ENCODE data around the gene KCNK3. TPM values are rescaled to one million over a fixed set of nuclear protein-coding genes. Genes with fewer than 3 reads are reported as not detected.
A peak's percentile ranks its signal among the peaks of the same experiment; 100 is the strongest.
"Not testable (repeated sequence)": the region's sequence is repeated elsewhere in the genome, so short reads cannot be mapped to it uniquely, and the experiment has no call there.

Gene KCNK3
- total RNA-seq, 1 experiment from 2014 or later, result 1.1 TPM

DNA sequence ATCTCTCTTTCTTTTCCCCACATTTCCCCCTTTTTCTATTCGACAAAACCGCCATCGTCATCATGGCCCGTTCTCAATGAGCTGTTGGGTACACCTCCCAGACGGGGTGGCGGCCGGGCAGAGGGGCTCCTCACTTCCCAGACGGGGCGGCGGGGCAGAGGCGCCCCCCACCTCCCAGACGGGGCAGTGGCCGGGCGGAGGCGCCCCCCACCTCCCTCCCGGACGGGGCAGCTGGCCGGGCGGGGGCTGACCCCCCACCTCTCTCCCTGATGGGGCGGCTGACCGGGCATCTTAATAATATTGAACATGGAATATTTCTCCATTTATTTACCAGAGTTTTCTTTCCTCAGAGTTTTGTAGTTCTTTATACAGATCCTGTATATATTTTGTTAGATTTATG lies 27.2 kb upstream of the KCNK3 start:
- not testable (repeated sequence) for DNase-seq (ENCODE audit: low read depth)

DNA sequence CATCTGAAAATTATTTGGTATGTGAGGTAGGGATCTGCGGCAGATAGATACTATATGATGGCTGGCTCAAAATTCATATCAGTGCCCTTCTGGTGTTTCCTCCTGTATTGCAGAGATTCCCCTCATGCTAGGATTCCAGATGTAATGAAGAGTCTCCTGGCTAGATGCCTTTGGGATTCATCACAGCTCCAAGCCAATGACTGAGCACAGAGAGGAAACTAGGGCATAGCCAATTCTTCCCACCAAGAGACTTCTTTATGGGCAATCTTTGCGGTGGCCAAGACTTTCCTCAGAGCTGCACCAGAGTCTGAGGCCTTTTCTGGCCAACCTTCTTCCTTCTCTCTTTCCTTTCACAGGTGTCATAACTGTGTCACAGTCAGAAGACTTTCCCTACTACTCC lies 25.9 kb upstream of the KCNK3 start:
- peak; percentile 51 for DNase-seq (ENCODE audit: low read depth)

DNA sequence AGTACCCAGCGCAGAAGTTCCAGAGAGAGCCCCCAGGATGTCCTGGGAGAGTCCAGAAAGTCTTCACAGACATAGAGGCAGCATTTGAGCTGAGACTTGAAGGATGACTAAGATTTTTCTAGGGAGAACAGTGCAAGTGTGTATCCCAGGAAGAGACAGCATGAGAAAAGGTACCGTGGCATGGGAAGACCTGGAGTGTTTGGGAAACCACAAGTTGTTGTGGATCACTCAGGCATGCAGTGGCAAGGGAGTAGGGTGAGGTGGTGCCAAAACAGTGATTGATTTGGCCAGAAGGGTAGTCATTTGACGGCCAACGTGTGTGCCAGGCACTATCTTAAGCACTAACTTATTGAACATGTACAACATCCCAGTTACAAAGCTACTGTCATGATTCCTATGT lies 24.5 kb upstream of the KCNK3 start:
- DNase-seq (ENCODE audit: low read depth), result no peak

DNA sequence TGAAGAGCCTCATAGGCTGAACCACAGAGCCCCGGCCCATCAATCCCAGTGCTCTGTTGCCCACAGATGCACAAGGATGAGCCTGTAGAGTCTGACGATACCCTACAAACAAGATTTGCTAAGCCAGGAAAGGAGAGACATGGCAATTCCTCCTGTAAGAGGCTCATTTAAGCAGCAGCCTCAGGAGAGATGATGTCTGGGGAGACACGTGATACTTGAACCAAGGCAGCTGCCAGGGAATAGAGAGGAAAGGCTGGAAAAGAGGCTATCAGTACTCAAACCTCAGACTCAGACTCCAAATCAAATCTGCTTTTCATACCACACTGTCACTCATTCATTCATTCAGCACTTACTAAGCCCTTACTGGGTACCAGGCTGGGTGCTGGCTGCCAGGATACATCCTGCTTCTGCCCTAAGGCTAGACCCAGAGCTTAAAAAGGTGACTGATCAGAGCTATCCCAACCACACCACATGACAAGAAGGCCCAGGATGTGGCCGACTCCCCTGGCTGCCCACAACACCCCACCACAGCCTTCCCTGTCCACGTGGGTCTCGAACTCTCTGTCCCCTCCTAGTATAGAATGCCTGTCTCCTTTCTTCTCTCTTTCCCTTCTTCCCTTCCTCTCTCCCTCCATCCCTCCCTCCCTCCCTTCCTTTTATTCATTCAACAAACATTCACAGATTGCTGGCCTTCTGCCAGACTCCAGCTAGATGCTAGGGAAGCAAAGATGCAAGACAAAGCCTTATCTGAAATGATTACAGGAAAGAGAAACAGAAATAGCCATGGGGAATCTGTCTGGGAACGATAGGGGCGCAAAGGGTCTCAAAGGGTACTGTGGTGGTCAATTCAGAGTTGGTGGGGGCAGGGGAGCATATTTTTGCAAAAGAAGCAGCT lies 23.4 kb upstream of the KCNK3 start:
- DNase-seq (ENCODE audit: low read depth), result peak; percentile 54

DNA sequence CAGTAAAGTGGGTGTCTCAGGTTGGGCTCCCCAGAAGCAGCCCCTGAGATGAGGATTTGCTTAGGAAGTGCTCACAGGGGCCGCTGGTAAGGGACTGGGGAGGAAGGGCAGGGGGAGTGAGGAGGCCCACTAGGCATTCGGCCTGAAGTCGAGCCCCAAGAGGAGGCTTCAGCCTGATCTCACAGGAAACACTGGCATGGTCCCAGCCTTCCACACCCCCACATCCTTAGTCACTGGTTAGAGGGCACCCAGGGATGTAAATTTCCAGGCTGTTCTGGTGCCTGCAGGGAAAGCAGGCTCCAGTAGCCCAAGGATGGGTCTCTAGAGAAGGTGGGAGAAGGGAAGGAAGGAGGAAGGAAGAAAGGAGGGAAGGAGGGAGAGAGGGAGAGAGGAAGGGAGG lies 22.4 kb upstream of the KCNK3 start:
- peak; percentile 54 for DNase-seq (ENCODE audit: low read depth)

DNA sequence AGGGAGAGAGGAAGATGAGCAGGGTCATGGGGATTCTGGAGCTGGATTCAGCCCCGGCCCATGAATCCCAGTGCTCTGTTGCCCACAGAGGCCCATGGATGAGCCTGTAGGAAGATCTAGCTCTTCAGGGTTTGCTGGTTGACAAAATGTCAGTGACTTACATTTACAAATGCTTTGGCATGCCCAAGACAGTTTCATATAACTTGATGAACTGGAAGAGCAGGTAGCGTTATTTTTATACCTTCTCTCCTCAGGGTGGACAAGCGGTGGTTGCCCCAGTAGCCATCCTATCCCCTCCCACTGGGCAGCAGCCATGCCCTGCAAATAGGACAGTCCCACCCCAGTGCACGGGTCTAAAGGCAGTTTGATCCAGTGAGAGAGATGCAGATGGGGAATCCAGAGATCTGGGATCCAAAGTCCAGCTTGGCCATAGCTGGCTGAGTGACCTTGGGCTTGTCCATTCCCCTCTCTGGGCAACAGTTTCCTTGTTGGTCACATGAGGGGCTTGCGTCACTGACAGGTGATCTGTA lies 21.5 kb upstream of the KCNK3 start:
- DNase-seq (ENCODE audit: low read depth), result no peak

DNA sequence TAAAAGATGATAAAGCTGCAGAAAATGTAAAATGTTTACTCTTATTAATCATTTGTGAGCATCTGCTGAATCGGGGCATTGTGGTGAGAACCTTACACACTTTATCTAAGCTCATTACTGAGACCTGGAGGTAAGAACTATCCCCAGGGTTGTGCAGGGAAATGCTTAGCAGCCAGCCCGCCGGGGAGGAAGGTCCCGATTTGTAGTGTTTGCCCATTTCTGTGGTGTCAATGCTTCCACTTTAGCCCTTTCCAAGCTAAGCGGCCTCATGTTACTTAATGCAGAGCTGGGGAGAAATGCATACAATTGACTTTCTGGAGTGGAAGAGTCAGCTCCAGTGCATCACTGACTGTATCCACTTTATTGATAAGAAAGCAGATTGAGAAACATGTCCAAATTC lies 20.8 kb upstream of the KCNK3 start:
- no peak for DNase-seq (ENCODE audit: low read depth)

DNA sequence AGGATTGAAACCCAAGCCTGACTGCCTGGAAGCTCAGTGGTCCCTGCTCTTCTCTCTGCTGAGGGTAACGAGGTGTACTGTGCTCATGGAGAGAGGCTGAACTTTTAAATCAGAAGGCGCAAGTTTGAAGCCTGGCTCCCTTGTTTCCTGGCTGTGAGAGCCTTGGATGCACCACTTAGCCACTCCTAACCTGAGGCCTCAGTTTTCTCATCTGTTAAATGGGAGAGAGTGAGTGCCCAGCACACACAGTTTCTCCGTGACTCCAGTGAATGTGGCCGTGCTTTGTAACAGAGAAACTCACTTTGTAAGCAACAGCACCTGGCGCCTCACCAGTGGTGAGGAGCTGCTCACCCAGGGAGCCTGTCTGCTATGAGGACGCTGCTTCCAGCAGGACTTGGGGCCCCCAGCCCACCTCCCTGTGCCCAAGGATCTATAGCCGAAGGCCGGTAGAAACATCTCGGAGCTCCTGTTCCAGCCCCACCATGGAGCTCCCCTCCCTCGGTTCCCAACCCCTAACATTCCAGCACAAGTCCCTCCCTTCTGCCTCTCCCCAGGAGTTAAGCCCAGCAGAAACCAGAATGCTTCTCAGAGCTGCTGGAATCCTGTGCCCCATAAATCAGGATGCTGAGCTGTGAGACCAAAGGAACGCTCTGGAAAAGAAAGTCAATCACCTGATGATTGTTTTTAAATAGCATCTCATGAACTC lies 20.3 kb upstream of the KCNK3 start:
- no peak for DNase-seq (ENCODE audit: low read depth)

DNA sequence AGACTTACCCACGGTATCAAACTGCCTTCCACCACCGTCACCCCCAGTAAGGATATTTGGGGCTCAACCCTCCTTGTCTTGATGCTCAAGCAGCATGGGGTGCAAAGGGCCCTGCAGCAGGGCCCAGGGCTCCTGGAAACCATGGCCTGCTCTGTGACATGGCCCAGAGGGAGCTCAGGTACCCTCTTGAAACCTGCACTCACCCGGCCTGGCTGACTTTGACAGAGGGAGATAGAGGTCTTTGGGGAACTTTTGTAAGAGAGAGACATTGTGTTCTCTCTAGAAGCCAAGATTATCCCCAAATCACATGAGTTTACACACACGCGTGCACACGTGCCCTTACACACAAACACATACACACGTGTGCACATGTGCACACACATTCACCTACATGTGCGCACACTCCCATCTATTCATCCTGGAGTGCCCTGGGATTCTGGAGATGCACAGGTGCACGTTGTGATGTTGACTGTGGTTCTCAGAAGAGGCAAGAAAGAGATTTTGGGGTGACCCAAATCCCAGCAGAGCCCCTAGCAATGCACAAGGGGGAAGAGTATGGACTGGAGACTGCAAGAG lies 19.6 kb upstream of the KCNK3 start:
- DNase-seq (ENCODE audit: low read depth), result no peak

DNA sequence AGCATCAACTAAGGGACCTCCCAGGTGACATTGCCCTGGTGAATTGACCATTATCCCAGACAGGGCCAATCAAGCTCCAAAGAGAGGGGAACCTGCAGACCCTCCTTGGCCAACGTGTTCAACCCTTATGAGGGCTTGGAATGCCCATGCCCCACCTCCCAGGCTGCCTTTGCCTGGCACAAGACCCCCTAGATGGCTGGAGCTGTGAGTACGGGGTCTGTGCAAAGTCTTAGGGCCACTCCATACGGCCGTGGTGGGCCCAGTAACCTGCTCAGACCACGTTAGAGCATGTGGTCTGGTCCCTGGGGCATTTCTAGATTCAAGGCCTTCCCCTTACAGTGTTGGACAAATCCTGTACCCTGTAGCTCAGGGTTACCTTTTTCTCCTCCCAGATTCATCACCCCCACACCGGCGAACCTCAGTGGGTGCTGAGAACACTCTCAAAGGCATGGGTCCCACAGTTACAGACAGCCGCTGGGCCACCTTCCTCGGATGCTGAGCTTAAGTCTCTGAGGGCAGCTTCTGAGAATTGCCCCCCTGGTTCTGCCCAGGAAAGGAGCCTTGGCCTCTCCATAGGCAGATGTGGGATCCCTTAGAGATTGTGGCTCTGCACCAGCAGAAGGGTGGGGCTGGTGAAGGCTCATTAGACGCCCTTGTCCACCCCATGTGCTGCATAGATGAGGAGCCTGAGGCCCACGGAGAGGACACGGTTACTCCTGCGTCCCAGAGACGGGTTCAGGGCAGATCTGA lies 18.3 kb upstream of the KCNK3 start:
- no peak for DNase-seq (ENCODE audit: low read depth)

DNA sequence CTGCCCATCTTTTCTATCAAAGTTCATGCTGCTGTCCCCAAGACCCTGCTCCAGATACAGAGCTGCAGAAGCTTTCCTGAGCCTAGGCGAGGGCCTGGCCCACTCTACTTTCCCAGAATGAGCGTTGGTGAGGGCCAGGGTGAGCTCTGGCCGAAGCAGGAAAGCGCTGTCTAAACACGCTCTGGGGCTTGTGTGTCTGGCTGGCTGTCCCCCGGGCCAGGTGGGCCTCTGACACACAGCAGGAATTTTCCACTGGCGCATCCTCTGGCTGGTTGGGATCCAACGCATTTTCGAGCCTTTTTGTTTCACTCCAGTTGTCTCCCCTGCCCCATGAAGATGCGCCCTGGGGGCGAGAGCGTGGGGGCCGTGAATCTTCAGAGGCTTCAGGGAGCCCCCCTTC lies 17.8 kb upstream of the KCNK3 start:
- DNase-seq (ENCODE audit: low read depth), result no peak

DNA sequence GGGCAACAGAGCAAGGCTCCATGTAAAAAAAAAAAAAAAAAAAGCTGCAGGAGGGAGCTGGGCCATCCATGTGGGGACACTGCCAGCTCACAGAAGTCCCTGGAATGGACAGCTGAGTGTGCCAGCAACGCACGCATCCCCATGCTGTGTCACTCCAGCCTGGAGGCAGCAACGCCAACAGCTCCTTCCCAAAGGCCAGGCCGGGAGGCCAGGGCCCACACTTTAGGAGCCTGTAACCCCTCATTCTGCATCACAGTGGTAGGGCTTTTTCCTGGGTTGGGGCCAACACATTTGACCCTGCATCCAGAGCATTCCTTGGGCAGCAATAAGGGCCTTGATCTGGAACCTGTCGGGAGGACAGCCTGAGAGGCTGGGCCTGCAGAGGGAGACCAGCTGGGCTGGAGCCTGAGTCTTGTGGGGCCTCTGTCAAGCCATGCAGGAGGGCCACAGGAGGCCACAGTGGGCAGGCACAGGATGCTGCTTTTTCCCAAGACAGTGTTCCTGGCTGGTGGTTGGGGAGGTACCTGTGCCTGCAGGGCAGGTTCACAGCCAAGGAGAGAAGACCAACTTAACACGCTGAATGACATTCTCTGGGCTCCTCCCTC lies 16.8 kb upstream of the KCNK3 start:
- DNase-seq (ENCODE audit: low read depth), result no peak

DNA sequence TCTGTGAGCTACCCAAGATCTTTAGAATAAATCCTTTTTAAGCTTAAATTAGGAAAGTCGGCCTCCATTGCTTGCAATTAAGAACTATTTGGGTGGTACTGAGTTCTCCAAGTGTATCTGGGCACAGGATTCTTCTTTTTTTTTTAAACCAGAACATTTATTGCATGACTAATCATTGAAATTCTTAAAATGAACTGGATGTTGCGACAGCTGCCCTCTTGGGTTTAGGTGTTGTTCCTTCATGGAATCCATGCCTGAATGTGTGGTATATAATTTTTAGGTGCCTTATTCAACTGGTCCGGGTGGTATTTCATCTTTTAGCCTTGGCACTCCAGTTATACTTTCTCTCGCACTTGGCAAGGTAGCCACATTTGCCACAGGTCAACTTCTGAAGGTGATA lies 14.5 kb upstream of the KCNK3 start:
- DNase-seq (ENCODE audit: low read depth), result no peak

DNA sequence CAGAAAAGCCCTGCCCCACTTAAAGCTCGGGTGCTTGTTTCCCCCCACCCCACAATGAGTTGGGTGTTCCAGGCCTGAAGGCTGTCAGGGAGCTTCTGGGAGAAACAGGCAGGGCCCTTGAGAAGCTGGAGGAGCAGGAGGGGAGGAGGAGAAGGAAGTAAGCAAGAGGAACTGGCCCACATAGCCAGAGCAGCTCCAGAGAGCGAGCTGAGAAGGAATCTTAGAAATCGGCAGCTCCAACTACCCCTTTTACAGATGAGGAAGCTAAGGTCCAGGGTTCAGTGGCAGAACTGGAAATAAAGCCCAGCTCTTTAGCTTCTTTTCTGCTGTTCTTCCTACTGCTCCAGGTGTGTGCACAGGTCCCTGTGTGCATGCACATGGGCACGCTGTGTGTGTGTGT lies 12.7 kb upstream of the KCNK3 start:
- DNase-seq (ENCODE audit: low read depth), result no peak

DNA sequence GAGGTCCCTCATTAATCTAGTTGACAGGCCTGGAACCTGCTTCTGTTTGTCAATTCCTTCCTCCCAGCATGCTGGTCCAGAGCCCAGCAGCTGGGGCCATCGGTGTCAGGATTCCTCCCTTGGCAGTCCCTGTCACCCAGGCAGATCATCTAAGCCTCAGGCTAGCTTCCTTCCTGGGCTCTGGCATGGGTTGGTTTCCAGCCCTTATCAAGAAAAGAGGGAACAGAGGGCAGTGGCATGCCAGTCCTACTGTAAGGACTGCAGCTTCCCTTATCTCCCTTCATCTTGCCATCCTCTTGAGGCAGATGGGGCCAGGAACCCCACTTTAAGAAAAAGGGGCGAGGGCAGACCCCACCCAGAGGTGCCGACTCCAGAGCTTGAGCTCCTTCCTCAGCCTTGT lies 10.9 kb upstream of the KCNK3 start:
- DNase-seq (ENCODE audit: low read depth), result no peak

DNA sequence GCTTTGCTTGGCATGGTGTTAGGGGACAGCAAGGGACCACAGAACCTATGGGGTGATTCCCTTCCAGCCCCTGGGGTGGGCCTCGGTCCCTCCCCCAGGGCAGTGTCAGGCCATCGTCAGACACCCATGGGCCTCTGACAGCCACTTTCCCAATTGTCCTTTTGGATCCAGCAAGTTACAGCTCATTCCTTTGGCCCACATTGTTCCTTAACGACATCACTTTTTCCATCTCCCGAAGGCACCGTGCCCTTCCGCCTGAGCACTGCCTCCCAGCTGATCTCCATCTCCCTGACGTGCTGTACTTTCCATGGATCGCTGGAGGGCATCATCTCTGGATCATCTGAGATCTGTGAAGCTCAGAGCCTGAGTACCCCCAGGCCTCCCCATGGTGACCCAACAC lies 10.4 kb upstream of the KCNK3 start:
- peak; percentile 37 for DNase-seq (ENCODE audit: low read depth)

DNA sequence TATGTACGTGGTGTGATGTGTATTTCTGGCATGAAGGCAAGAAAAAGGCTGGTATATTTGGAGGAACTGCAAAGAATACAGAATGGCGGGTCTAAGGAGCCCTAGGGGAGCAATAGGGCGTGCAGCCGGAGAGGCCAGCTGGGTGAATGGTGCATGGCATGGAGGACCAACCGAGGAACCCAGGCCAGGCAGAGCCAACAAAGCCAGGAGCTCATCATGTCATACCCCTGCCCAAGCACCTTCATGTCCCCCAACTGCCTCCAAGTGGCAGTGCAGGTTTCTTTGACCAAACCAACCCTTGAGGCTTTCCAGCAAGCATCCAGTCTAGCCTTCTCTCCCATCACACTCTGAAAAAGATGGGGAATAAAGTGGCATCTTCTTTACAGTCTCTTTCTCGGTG lies 8.9 kb upstream of the KCNK3 start:
- no peak for DNase-seq (ENCODE audit: low read depth)

DNA sequence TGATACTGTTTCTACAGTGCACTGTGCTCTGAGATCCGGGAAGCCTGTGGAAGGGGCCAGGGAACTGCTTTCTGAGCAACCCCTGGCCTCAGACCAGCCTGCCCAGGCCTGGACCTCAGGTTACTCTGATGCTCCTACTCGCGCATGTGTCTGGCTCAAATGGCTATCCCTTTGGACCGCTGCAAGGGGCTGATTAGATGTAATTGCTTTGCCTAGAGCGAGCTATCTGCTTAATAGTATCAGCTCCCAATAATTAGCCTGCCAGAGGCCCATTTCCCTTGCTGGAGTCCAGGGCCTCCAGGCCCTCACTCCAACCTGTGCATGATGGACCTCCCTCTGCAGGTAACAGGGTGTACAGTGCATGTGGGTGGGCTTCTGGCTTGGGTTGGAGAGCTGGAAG lies 7.2 kb upstream of the KCNK3 start:
- DNase-seq (ENCODE audit: low read depth), result no peak

DNA sequence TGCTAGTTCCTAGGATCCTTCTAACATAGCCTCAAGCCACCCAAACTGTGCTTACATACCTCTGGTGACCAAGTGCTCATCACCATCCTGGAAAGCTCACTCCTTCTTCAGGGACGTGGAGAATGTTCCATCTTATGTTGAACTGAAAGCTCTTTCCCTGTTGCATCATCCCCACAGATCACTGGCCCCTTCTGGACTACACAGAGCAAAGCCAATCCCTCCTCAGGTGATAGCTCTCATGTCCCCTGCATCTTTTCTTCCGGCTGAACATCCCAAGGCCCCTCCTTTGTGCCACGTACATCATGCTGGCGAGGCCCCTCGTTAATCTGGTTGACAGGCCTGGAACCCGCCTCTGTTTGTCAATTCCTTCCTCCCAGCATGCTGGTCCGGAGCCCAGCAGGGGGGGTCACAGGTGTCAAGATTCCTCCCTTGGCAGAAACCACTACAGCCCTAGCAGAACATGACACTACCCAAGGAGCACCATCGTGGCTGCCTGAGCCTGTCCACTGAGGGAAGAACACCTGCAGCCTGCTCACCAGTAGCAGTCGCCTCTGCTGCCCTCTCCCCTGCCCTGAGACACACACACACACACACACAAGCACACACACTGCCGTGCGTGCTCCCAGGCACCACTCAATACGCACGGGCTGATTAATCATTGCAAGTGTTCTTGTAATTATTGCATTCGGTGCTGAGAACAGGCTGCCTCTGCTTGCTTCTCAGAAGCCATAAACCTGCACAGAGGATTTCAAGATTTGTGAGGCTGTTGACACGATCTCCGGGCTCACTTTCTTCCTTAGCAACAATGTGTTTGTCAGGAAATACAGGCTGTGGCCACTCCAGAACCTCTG lies 6.3 kb upstream of the KCNK3 start:
- DNase-seq (ENCODE audit: low read depth), result no peak

DNA sequence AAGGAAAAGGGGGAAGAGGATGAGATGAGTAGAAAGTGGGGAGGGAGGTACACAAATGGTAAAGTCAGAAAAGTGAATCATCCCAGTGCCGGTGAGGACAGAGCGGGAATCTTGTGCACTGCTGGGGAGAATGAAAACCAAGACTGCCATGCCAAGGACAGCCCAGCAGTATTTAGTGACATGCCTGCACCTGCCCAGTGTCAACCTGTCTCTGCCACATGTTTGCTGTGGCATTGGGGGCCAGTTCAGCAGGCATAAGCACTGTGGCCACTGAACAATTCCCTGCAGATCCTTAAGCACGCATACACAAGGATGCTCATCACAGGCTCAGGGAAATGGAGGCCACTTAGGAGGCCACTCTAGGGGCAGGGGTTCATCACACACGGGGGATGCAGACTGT lies 5.2 kb upstream of the KCNK3 start:
- DNase-seq (ENCODE audit: low read depth), result no peak

DNA sequence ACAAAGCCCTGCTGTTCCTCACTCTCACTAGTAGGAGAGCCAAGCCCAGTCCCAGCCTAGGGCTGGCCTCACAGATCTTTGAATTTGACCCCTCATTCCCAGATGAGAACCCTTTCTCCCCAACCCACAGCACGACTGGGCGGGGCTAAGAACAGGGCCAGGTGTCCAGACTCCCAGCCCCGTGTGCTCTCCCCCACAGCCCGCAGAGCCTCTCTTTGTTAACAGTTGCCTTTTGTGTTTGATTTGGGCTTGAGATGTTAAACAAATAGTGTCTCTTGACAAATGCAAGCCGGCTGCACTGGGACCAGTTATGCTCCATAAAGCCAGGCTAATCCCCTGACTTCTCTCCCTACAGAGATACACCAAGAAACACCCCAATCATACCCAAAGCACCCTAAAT lies 4.7 kb upstream of the KCNK3 start:
- DNase-seq (ENCODE audit: low read depth), result no peak

All from RPMI7951 (cell line).